IMR-90 (cell line): Measurements from ENCODE around the gene B4GALNT2. TPM values are rescaled to one million over a fixed set of nuclear protein-coding genes. Genes with fewer than 3 reads are reported as not detected.
A peak's percentile ranks its signal among the peaks of the same experiment; 100 is the strongest.

Experiments used
- ATAC-seq: fragments of 200-7000 bp; cut with Tn5 transposase; 2 replicates; pipeline ENCODE4 v1.9.1; 2020; ENCODE audit warnings: low read depth, mild to moderate bottlenecking, moderate library complexity
- BruUV-seq: library from RNA; stranded (reverse); fragments of 400-500 nt; replicated peaks from 2 replicates; lab custom pipeline; 2021; lab: Mats Ljungman, UMichigan
- CTCF ChIA-PET: fragments of 300-600 bp; formaldehyde crosslinking; extraction: SDS; loops from one replicate; lab custom pipeline; 2021; ENCODE audit warnings: antibody characterized with exemption; lab: Yijun Ruan, JAX
- POLR2A ChIA-PET: fragments of 300-600 bp; sonication (Branson Sonifier 250); formaldehyde crosslinking; loops from one replicate; lab custom pipeline; 2022; ENCODE audit warnings: antibody characterized with exemption; ENCODE audit not compliant: unreplicated experiment; lab: Charles Lee
- DNase-seq: peaks from one replicate; pipeline ENCODE4 v3.0.0; 2013
- H2AFZ ChIP-seq: replicated peaks from 2 replicates; pipeline ENCODE3; 2013; ENCODE audit warnings: low read length, mild to moderate bottlenecking; ENCODE audit not compliant: poor library complexity
- H2AK5ac ChIP-seq: 2 replicates; pipeline ENCODE4 v1.6.1; 2013; ENCODE audit warnings: low read depth, low read length, inconsistent platforms
- H2AK9ac ChIP-seq: replicated peaks from 2 replicates; pipeline ENCODE3; 2013; ENCODE audit warnings: mild to moderate bottlenecking, low read depth, low read length, moderate library complexity; ENCODE audit not compliant: poor library complexity
- H2BK120ac ChIP-seq: 2 replicates; pipeline ENCODE4 v1.6.1; 2013; ENCODE audit warnings: low read depth, low read length, inconsistent platforms
- H2BK15ac ChIP-seq: 3 replicates; pipeline ENCODE4 v1.6.1; 2013; ENCODE audit warnings: low read depth, low read length, inconsistent platforms
- H2BK20ac ChIP-seq: 2 replicates; pipeline ENCODE4 v1.6.1; 2013; ENCODE audit warnings: low read depth, mild to moderate bottlenecking, inconsistent platforms, low read length, moderate library complexity
- H2BK5ac ChIP-seq: 2 replicates; pipeline ENCODE4 v1.6.1; 2013; ENCODE audit warnings: mild to moderate bottlenecking, low read depth, low read length, inconsistent platforms; ENCODE audit not compliant: poor library complexity, severe bottlenecking
- H3K14ac ChIP-seq: replicated peaks from 2 replicates; pipeline ENCODE4 v1.6.1; 2013; ENCODE audit warnings: low read depth, low read length, inconsistent platforms
- H3K18ac ChIP-seq: 2 replicates; pipeline ENCODE4 v1.6.1; 2013; ENCODE audit warnings: low read depth, low read length, control low read depth
- H3K23ac ChIP-seq: 2 replicates; pipeline ENCODE4 v1.6.1; 2013; ENCODE audit warnings: low read depth, low read length, inconsistent platforms
- H3K27ac ChIP-seq: 2 replicates; pipeline ENCODE4 v1.5.1; 2013; ENCODE audit warnings: mild to moderate bottlenecking, control low read depth, low read length; ENCODE audit not compliant: insufficient read depth
- H3K27me3 ChIP-seq: 2 replicates; pipeline ENCODE4 v1.6.1; 2013; ENCODE audit warnings: low read length; ENCODE audit not compliant: control insufficient read depth, insufficient read depth
- H3K36me3 ChIP-seq: 2 replicates; pipeline ENCODE4 v1.6.1; 2013; ENCODE audit warnings: low read length, mixed read lengths; ENCODE audit not compliant: control insufficient read depth, insufficient read depth
- H3K4ac ChIP-seq: 2 replicates; pipeline ENCODE4 v1.6.1; 2013; ENCODE audit warnings: low read depth, low read length, inconsistent platforms
- H3K4me1 ChIP-seq: 2 replicates; pipeline ENCODE4 v1.6.1; 2013; ENCODE audit warnings: low read length, mixed read lengths; ENCODE audit not compliant: control insufficient read depth, insufficient read depth
- H3K4me2 ChIP-seq: 2 replicates; pipeline ENCODE4 v1.6.1; 2013; ENCODE audit warnings: low read depth, mild to moderate bottlenecking, control low read depth, low read length, moderate library complexity
- H3K4me3 ChIP-seq: 2 replicates; pipeline ENCODE4 v1.5.1; 2013; ENCODE audit warnings: low read depth, mild to moderate bottlenecking, control low read depth, low read length, moderate library complexity; ENCODE audit not compliant: insufficient read depth
- H3K56ac ChIP-seq: 2 replicates; pipeline ENCODE4 v1.6.1; 2013; ENCODE audit warnings: low read length, inconsistent platforms; ENCODE audit not compliant: insufficient read depth; ENCODE audit errors: extremely low read depth
- H3K79me1 ChIP-seq, 2 experiments: 2 replicates each; pipeline ENCODE4 v1.6.1; 2013; ENCODE audit warnings: low read length in 2 of 2, inconsistent platforms in 1 of 2, low read depth in 1 of 2
- H3K9ac ChIP-seq: 2 replicates; pipeline ENCODE4 v1.6.1; 2013; ENCODE audit warnings: low read depth, low read length, control low read depth
- H3K9me1 ChIP-seq: 2 replicates; pipeline ENCODE4 v1.6.1; 2013; ENCODE audit warnings: low read length, inconsistent platforms; ENCODE audit not compliant: insufficient read depth
- H3K9me3 ChIP-seq: 2 replicates; pipeline ENCODE4 v1.6.1; 2013; ENCODE audit warnings: low read length; ENCODE audit not compliant: control insufficient read depth, insufficient read depth
- H4K20me1 ChIP-seq: 2 replicates; pipeline ENCODE4 v1.6.1; 2013; ENCODE audit warnings: low read length, inconsistent platforms; ENCODE audit not compliant: insufficient read depth
- H4K5ac ChIP-seq: 2 replicates; pipeline ENCODE4 v1.6.1; 2013; ENCODE audit warnings: mild to moderate bottlenecking, low read depth, low read length, control low read depth
- H4K8ac ChIP-seq, 2 experiments: 2 replicates each; pipeline ENCODE4 v1.6.1; 2013; ENCODE audit warnings: low read depth in 2 of 2, low read length in 2 of 2, control low read depth in 1 of 2, inconsistent platforms in 1 of 2
- H4K91ac ChIP-seq: 2 replicates; pipeline ENCODE4 v1.6.1; 2013; ENCODE audit warnings: low read depth, low read length, inconsistent platforms; ENCODE audit not compliant: insufficient read depth
- BHLHE40 ChIP-seq: fragments of 150-350 bp; IDR thresholded peaks from 2 replicates; pipeline ENCODE4 v1.6.1; 2016; ENCODE audit warnings: mild to moderate bottlenecking, low read depth, low read length
- CEBPB ChIP-seq: IDR thresholded peaks from 2 replicates; pipeline ENCODE4 v1.6.1; 2012; ENCODE audit warnings: low read depth, low read length, improper control_type of control experiment
- CHD1 ChIP-seq: IDR thresholded peaks from 2 replicates; pipeline ENCODE4 v1.6.1; 2012; ENCODE audit warnings: low read depth, low read length, improper control_type of control experiment
- CTCF ChIP-seq: conservative IDR thresholded peaks from 2 replicates; pipeline ENCODE4 v1.5.1; 2012; ENCODE audit warnings: mild to moderate bottlenecking, low read depth, low read length, improper control_type of control experiment
- ELK1 ChIP-seq: fragments of 150-350 bp; IDR thresholded peaks from 2 replicates; pipeline ENCODE4 v1.6.1; 2016; ENCODE audit warnings: low read depth, mild to moderate bottlenecking, low read length, moderate library complexity, borderline replicate concordance
- FOS ChIP-seq: fragments of 150-350 bp; IDR thresholded peaks from 2 replicates; pipeline ENCODE4 v1.6.1; 2016; ENCODE audit warnings: low read depth, low read length
- MAFK ChIP-seq: IDR thresholded peaks from 2 replicates; pipeline ENCODE4 v1.6.1; 2012; ENCODE audit warnings: low read depth, low read length, improper control_type of control experiment
- MAZ ChIP-seq: IDR thresholded peaks from 2 replicates; pipeline ENCODE4 v1.6.1; 2012; ENCODE audit warnings: low read depth, mild to moderate bottlenecking, low read length, improper control_type of control experiment, moderate library complexity, borderline replicate concordance
- MXI1 ChIP-seq: IDR thresholded peaks from 2 replicates; pipeline ENCODE4 v1.6.1; 2012; ENCODE audit warnings: low read depth, mild to moderate bottlenecking, low read length, moderate library complexity, borderline replicate concordance
- NFE2L2 ChIP-seq: fragments of 150-350 bp; IDR thresholded peaks from 2 replicates; pipeline ENCODE4 v1.6.1; 2016; ENCODE audit warnings: low read depth, mild to moderate bottlenecking, low read length
- POLR2A ChIP-seq: IDR thresholded peaks from 2 replicates; pipeline ENCODE4 v1.6.1; 2012; ENCODE audit warnings: mild to moderate bottlenecking, low read depth, low read length
- RFX5 ChIP-seq: IDR thresholded peaks from 2 replicates; pipeline ENCODE4 v1.8.0; 2012; ENCODE audit warnings: low read depth, mild to moderate bottlenecking, low read length, moderate library complexity
- SMC3 ChIP-seq: fragments of 150-350 bp; IDR thresholded peaks from 2 replicates; pipeline ENCODE4 v1.6.1; 2016; ENCODE audit warnings: low read depth, mild to moderate bottlenecking, antibody characterized with exemption, low read length, moderate library complexity
- USF2 ChIP-seq: fragments of 150-350 bp; IDR thresholded peaks from 2 replicates; pipeline ENCODE4 v1.6.1; 2017; ENCODE audit warnings: mild to moderate bottlenecking, antibody characterized with exemption, low read length, low read depth
- WGBS, 2 experiments: methylation state at CpG; one replicate each; pipeline versions ENCODE4 v1.1.5 to v1.1.7; 2013; ENCODE audit warnings: missing lambda C conversion rate in 2 of 2; ENCODE audit not compliant: insufficient read length in 1 of 2; ENCODE audit errors: extremely low coverage in 2 of 2; 5-methylcytosine and 5-hydroxymethylcytosine counted together
- dilution Hi-C: fragments of 300-500 bp; cut with HindIII; formaldehyde crosslinking; loops from one replicate; pipeline ENCODE4 v1.14.3; 2018; ENCODE audit warnings: low sequenced_read_pairs; ENCODE audit not compliant: unreplicated experiment
- in situ Hi-C: fragments of 300-500 bp; cut with MboI; formaldehyde crosslinking; loops from 3 replicates; pipeline ENCODE4 v1.14.3; 2019; ENCODE audit warnings: low sequenced_read_pairs, inconsistent platforms, mixed read lengths
- intact Hi-C: fragments of 100-400 bp; cut with micrococcal nuclease; formaldehyde crosslinking; loops from 2 replicates; pipeline ENCODE4 v1.10.0; 2022
- polyA plus RNA-seq, 3 experiments: library from polyadenylated mRNA; depleted of rRNA; stranded (reverse); fragments of >200 nt; gene quantifications; 2 replicates each; pipeline ENCODE4 v1.2.3, GENCODE V29; 2012; ENCODE audit warnings: low replicate concordance in 1 of 3
- total RNA-seq: library from RNA; depleted of rRNA; stranded (reverse); fragments of >200 nt; gene quantifications from 2 replicates; pipeline ENCODE4 v1.2.3, GENCODE V29; 2012

Gene B4GALNT2
- total and polyA plus RNA-seq, 2 of the 4 experiments (the other 2 are of a cell fraction): not detected

- POLR2A ChIA-PET: interaction anchor here (0.5 kb wide), 1 partner anchor 91 kb away, joined by 5 read pairs; no protein-coding TSS in a partner anchor
- in situ Hi-C loops: no loop called here
- H2AFZ ChIP-seq: peak overlapping the region; percentile 59
- intact Hi-C loops: no loop called here
- no peak overlapping the region for H3K9ac ChIP-seq
- 0% methylated on average over 1 of the region's 8 CpGs; no CpG with 5 or more reads in 1 of the 2 experiments for WGBS, 2 experiments
- H2AK9ac ChIP-seq: no peak overlapping the region
- H3K27me3 ChIP-seq: no peaks in the 10 kb centered on the region
- no peaks in the 10 kb centered on the region for H3K9me3 ChIP-seq
- H3K9me1 ChIP-seq: peaks cover 33% of the 10 kb centered on the region
- H2BK120ac ChIP-seq: peak overlapping the region; percentile 56
- H3K27ac ChIP-seq: peak overlapping the region; percentile 27
- peak overlapping the region; percentile 2; the same call in 1 of the 2 replicates for H2BK20ac ChIP-seq
- CTCF ChIA-PET: interaction anchor here (0.6 to 0.9 kb wide), 3 partner anchors 123 to 800 kb away, joined by 3 to 4 read pairs (median 4); no protein-coding TSS in a partner anchor
- H2BK15ac ChIP-seq: 0 out of 3 replicates have a peak overlapping the region, but pooled peaks have one; percentile 68
- no peak overlapping the region for H3K18ac ChIP-seq
- no peaks in the 10 kb centered on the region for H3K36me3 ChIP-seq
- peak overlapping the region; percentile 65; the same call in 1 of the 2 replicates for H2AK5ac ChIP-seq
- ATAC-seq (peak; percentile 53), DNase-seq (peak; percentile 80)
- peak overlapping the region; percentile 14 for H3K14ac ChIP-seq
- H3K23ac ChIP-seq: no peak overlapping the region
- H3K4me2 ChIP-seq: no peak overlapping the region
- no TSS peak for BruUV-seq
- H4K5ac ChIP-seq: no peak overlapping the region
- peak overlapping the region; percentile 73 for H2BK5ac ChIP-seq
- peaks cover 22% of the 10 kb centered on the region for H3K4me1 ChIP-seq
- peak overlapping the region; percentile 1; the same call in 1 of the 2 replicates for H4K91ac ChIP-seq
- peak overlapping the region; percentile 61; the same call in 1 of the 2 replicates for H3K4ac ChIP-seq
- H3K56ac ChIP-seq: no peak overlapping the region
- no peaks in the 10 kb centered on the region; a peak in 1 of 4 replicates for H3K79me1 ChIP-seq
- peaks cover 7% of the 10 kb centered on the region; the same call in 1 of the 2 replicates for H4K20me1 ChIP-seq
- H4K8ac ChIP-seq: peak overlapping the region; percentile 24 to 32; a peak in 1 of 4 replicates
- no peak overlapping the region for H3K4me3 ChIP-seq
- dilution Hi-C loops: no loop called here
- TF ChIP-seq CHD1 (no peak), MAFK (no peak), MAZ (no peak), CEBPB (peak; percentile 90), MXI1 (no peak), ELK1 (no peak), CTCF (no peak), USF2 (peak; percentile 93), FOS (peak; percentile 15; the same call in 1 of the 2 replicates), SMC3 (no peak), BHLHE40 (peak; percentile 68), POLR2A (no peak), RFX5 (no peak), NFE2L2 (no peak)
Measured at GRCh38 chr17:49104511-49105074, 28.0 kb upstream of the B4GALNT2 start.
